Smooth muscle cell (in vitro differentiated cells): ENCODE data around the gene COL4A1. TPM values are rescaled to one million over a fixed set of nuclear protein-coding genes. Genes with fewer than 3 reads are reported as not detected.

Source experiments
- DNase-seq: peaks from one replicate; lab custom pipeline; 2025; ENCODE audit not compliant: unreplicated experiment; lab: John Stamatoyannopoulos, UW
- H2AFZ ChIP-seq: fragments of 200-600 bp; sonication (generic); 2 replicates; pipeline ENCODE4 v1.6.0; 2016; ENCODE audit warnings: antibody characterized with exemption, low read depth, mild to moderate bottlenecking
- H3F3A ChIP-seq: fragments of 200-600 bp; sonication (generic); 2 replicates; pipeline ENCODE4 v1.6.0; 2017; ENCODE audit warnings: antibody characterized with exemption, low read depth
- H3K27ac ChIP-seq: fragments of 200-600 bp; sonication (generic); 2 replicates; pipeline ENCODE4 v1.5.1; 2016; ENCODE audit warnings: low read depth, mild to moderate bottlenecking
- H3K27me3 ChIP-seq: fragments of 200-600 bp; sonication (generic); 2 replicates; pipeline ENCODE4 v1.6.1; 2016; ENCODE audit warnings: low read depth, mild to moderate bottlenecking
- H3K36me3 ChIP-seq: fragments of 200-600 bp; sonication (generic); 2 replicates; pipeline ENCODE4 v1.5.1; 2016; ENCODE audit warnings: low read depth
- H3K4me1 ChIP-seq: fragments of 200-600 bp; sonication (generic); 2 replicates; pipeline ENCODE4 v1.5.1; 2016; ENCODE audit warnings: low read depth
- H3K4me2 ChIP-seq: fragments of 200-600 bp; sonication (generic); 2 replicates; pipeline ENCODE4 v1.6.0; 2016; ENCODE audit warnings: mild to moderate bottlenecking
- H3K4me3 ChIP-seq: fragments of 200-600 bp; sonication (generic); 2 replicates; pipeline ENCODE4 v1.5.1; 2016; ENCODE audit warnings: mild to moderate bottlenecking
- H3K79me2 ChIP-seq: fragments of 200-600 bp; sonication (generic); 2 replicates; pipeline ENCODE4 v1.6.0; 2016; ENCODE audit warnings: low read depth, mild to moderate bottlenecking
- H3K9ac ChIP-seq: fragments of 200-600 bp; sonication (generic); 2 replicates; pipeline ENCODE4 v1.6.0; 2016; ENCODE audit warnings: low read depth
- H3K9me3 ChIP-seq: fragments of 200-600 bp; sonication (generic); replicated peaks from 2 replicates; pipeline ENCODE4 v1.5.1; 2016; ENCODE audit warnings: low read depth
- H4K20me1 ChIP-seq: fragments of 200-600 bp; sonication (generic); 2 replicates; pipeline ENCODE4 v1.6.0; 2016; ENCODE audit warnings: low read depth
- WGBS: methylation state at CpG from one replicate; pipeline ENCODE4 v1.1.7; 2016; ENCODE audit warnings: low lambda C conversion rate; 5-methylcytosine and 5-hydroxymethylcytosine counted together
- polyA plus RNA-seq: library from polyadenylated mRNA; unstranded; fragments of >200 nt; fragmentation: Nextera tagmentation; extraction: Ambion mirVana; gene quantifications from 2 replicates; pipeline ENCODE4 v1.2.1, GENCODE V29; 2016
- total RNA-seq: library from RNA; depleted of rRNA; stranded (reverse); fragments of >200 nt; gene quantifications from 2 replicates; pipeline ENCODE4 v1.2.3, GENCODE V29; 2014
- TF ChIP-seq, protein P1 (sequence below): fragments of 200-600 bp; sonication (generic); IDR thresholded peaks from 2 replicates; pipeline ENCODE4 v1.5.1; 2017; ENCODE audit warnings: borderline replicate concordance, mild to moderate bottlenecking, antibody characterized with exemption; ENCODE audit not compliant: insufficient read depth, poor library complexity, severe bottlenecking

The COL4A1 gene
- total and polyA plus RNA-seq, 2 experiments from 2014 or later = 2,409 to 4,372 TPM

DNA sequence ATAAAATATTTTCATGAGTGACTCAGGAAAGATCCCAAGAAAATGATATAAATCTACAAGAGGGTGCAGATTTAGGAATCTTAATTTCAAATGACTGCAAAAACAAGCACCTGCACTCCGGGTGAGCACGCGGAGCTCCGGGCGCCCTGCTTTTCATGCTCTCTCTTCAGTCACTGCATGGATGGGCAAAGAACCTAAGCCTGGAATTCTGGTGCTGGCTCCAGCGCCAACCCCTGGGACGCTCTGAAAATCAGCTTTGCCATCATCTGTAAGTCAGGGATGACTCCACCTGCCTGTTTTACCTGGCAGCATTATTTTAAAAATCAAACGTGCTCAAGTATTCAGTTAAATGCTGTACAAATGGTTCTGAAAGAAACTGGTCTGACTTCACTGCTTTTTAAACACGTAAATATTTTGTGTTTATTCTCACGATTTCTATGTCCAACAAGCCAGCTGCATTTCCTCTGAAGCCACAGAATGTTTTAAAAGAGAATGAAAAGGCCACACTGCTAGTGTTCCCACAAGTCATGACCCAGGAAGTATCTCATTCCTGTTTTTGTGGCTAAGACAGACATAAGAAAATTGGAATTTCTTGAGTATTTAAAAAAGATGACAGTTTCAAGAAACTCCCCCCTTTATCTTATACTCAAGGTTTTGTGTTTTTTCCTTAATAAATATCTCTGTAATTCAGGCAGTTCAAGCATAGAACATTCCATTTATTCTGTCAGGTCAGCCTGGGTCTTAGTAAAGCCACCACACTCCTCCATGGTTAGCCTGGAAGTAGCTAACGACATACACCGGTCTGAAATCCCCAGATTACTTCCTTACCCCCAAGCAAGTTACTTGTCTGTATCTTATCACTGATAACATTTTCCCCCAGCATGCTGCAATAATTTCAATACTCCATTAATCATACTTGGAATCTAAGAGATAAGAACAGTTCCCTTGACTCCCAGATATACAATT, 81.1 kb downstream of the COL4A1 start:
- Histone ChIP-seq H3K4me2 (peak overlapping the region; percentile 20), H3K27me3 (no peaks in the 10 kb centered on the region), H3K9me3 (no peaks in the 10 kb centered on the region), H3K36me3 (no peaks in the 10 kb centered on the region), H3F3A (peaks cover 87% of the 10 kb centered on the region), H3K9ac (no peak overlapping the region), H3K79me2 (peaks cover 88% of the 10 kb centered on the region), H4K20me1 (peaks cover 94% of the 10 kb centered on the region), H3K4me1 (peaks cover 6% of the 10 kb centered on the region), H2AFZ (no peak overlapping the region), H3K27ac (peak overlapping the region; percentile 66), H3K4me3 (no peak overlapping the region)
- TF ChIP-seq, protein P1, sequence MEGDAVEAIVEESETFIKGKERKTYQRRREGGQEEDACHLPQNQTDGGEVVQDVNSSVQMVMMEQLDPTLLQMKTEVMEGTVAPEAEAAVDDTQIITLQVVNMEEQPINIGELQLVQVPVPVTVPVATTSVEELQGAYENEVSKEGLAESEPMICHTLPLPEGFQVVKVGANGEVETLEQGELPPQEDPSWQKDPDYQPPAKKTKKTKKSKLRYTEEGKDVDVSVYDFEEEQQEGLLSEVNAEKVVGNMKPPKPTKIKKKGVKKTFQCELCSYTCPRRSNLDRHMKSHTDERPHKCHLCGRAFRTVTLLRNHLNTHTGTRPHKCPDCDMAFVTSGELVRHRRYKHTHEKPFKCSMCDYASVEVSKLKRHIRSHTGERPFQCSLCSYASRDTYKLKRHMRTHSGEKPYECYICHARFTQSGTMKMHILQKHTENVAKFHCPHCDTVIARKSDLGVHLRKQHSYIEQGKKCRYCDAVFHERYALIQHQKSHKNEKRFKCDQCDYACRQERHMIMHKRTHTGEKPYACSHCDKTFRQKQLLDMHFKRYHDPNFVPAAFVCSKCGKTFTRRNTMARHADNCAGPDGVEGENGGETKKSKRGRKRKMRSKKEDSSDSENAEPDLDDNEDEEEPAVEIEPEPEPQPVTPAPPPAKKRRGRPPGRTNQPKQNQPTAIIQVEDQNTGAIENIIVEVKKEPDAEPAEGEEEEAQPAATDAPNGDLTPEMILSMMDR = no peak
- DNase-seq = no peak
- WGBS = 75% methylated on average over 12 of the region's 12 CpGs

DNA sequence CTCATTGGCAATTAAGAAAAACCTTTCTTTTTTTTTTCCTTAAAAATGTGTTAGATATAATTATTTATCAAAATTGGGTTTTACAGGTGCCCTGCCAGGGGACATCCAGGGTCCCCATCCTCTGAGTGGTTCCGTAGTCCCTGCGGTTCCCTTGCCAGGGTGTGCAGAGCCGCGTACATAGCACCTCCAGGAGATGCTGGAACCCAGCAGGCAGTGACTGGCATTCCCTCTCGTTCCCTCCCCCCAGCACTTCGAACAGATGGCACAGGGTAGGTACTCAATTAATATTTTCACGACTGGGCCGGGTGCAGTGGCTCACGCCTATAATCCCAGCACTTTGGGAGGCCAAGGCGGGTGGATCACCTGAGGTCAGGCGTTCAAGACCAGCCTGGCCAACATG, 82.0 kb downstream of the COL4A1 start:
- Histone ChIP-seq H3K9ac (no peak overlapping the region), H4K20me1 (peaks cover 93% of the 10 kb centered on the region), H3K27ac (peak overlapping the region; percentile 66), H3K79me2 (peaks cover 89% of the 10 kb centered on the region), H3K36me3 (no peaks in the 10 kb centered on the region), H3F3A (peaks cover 85% of the 10 kb centered on the region), H3K9me3 (no peaks in the 10 kb centered on the region), H2AFZ (no peak overlapping the region), H3K4me1 (peaks cover 6% of the 10 kb centered on the region), H3K4me3 (no peak overlapping the region), H3K27me3 (no peaks in the 10 kb centered on the region), H3K4me2 (no peak overlapping the region)
- 93% methylated on average over 11 of the region's 11 CpGs for WGBS
- TF ChIP-seq, protein P1 = no peak
- DNase-seq = no peak

GRCh38 chr13:110224519-110224918, 82.4 kb downstream of the COL4A1 start:
- H3K27ac ChIP-seq = peak overlapping the region; percentile 66
- no peak overlapping the region for H3K9ac ChIP-seq
- H3K4me3 ChIP-seq = no peak overlapping the region
- peaks cover 86% of the 10 kb centered on the region for H3K79me2 ChIP-seq
- no peak overlapping the region for H2AFZ ChIP-seq
- H3K9me3 ChIP-seq = no peaks in the 10 kb centered on the region
- TF ChIP-seq, protein P1 = no peak
- H3K4me1 ChIP-seq = peaks cover 6% of the 10 kb centered on the region
- no peaks in the 10 kb centered on the region for H3K27me3 ChIP-seq
- H3K4me2 ChIP-seq = no peak overlapping the region
- H3F3A ChIP-seq = peaks cover 82% of the 10 kb centered on the region
- H3K36me3 ChIP-seq = no peaks in the 10 kb centered on the region
- WGBS = 85% methylated on average over 8 of the region's 8 CpGs
- H4K20me1 ChIP-seq = peaks cover 89% of the 10 kb centered on the region
- DNase-seq = no peak
